ENCODE data around the gene CD69. TPM values are rescaled to one million over a fixed set of nuclear protein-coding genes. Genes with fewer than 3 reads are reported as not detected.
"Not testable (repeated sequence)": the region's sequence is repeated elsewhere in the genome, so short reads cannot be mapped to it uniquely, and the experiment has no call there.

Gene CD69
- total RNA-seq, 2 experiments from 2014 or later = 143 to 152 TPM

- Mint-ChIP-seq H3K27me3 (no peaks in the 10 kb centered on the region), H3K27ac (no peak overlapping the region), H3K9me3 (no peaks in the 10 kb centered on the region), H3K36me3 (peaks cover 3% of the 10 kb centered on the region), H3K4me3 (no peak overlapping the region), H3K4me1 (peaks cover 26% of the 10 kb centered on the region)
- no peak for DNase-seq
Observed at GRCh38 chr12:9725213-9725870, 35.4 kb downstream of the CD69 start.

- Mint-ChIP-seq H3K27ac (no peak overlapping the region), H3K9me3 (no peaks in the 10 kb centered on the region), H3K4me3 (no peak overlapping the region), H3K4me1 (peaks cover 23% of the 10 kb centered on the region), H3K27me3 (no peaks in the 10 kb centered on the region), H3K36me3 (peaks cover 3% of the 10 kb centered on the region)
- no peak for DNase-seq
Observed at GRCh38 chr12:9724023-9724422, 36.7 kb downstream of the CD69 start.

GRCh38 chr12:9721394-9722092 is 39.2 kb downstream of the CD69 start:
- DNase-seq = no peak
- Mint-ChIP-seq H3K27ac (no peak overlapping the region), H3K36me3 (peaks cover 3% of the 10 kb centered on the region), H3K9me3 (no peaks in the 10 kb centered on the region), H3K4me3 (no peak overlapping the region), H3K4me1 (peaks cover 23% of the 10 kb centered on the region), H3K27me3 (no peaks in the 10 kb centered on the region)

- H3K27ac Mint-ChIP-seq = no peak overlapping the region
Observed at GRCh38 chr12:9719790-9720189, 40.9 kb downstream of the CD69 start.

GRCh38 chr12:9718968-9719367 is 41.7 kb downstream of the CD69 start:
- Mint-ChIP-seq H3K9me3 (no peaks in the 10 kb centered on the region), H3K36me3 (peaks cover 3% of the 10 kb centered on the region), H3K27me3 (no peaks in the 10 kb centered on the region), H3K27ac (no peak overlapping the region), H3K4me3 (no peak overlapping the region), H3K4me1 (peaks cover 32% of the 10 kb centered on the region)
- DNase-seq = no peak

More at GRCh38 chr12:9719790-9720189, 40.9 kb downstream of the CD69 start:
- no peak overlapping the region for H3K4me3 Mint-ChIP-seq
- H3K36me3 Mint-ChIP-seq = peaks cover 3% of the 10 kb centered on the region
- H3K4me1 Mint-ChIP-seq = peaks cover 32% of the 10 kb centered on the region
- no peak for DNase-seq
- H3K9me3 Mint-ChIP-seq = no peaks in the 10 kb centered on the region
- no peaks in the 10 kb centered on the region for H3K27me3 Mint-ChIP-seq

GRCh38 chr12:9717070-9717925 is 43.4 kb downstream of the CD69 start:
- Mint-ChIP-seq H3K4me1 (peaks cover 34% of the 10 kb centered on the region), H3K36me3 (peaks cover 1% of the 10 kb centered on the region), H3K27ac (peak overlapping the region; percentile 61), H3K4me3 (no peak overlapping the region), H3K27me3 (no peaks in the 10 kb centered on the region), H3K9me3 (no peaks in the 10 kb centered on the region)
- no peak for DNase-seq

GRCh38 chr12:9713032-9713558 is 47.6 kb downstream of the CD69 start:
- H3K36me3 Mint-ChIP-seq, H3K4me3 Mint-ChIP-seq, DNase-seq, H3K27me3 Mint-ChIP-seq, H3K9me3 Mint-ChIP-seq, H3K27ac Mint-ChIP-seq: not testable (repeated sequence)
- H3K4me1 Mint-ChIP-seq = peaks cover 33% of the 10 kb centered on the region

GRCh38 chr12:9711664-9712063 is 49.0 kb downstream of the CD69 start:
- DNase-seq = no peak
- H3K4me3 Mint-ChIP-seq = no peak overlapping the region
- no peak overlapping the region for H3K27ac Mint-ChIP-seq
- peaks cover 46% of the 10 kb centered on the region for H3K4me1 Mint-ChIP-seq
- no peaks in the 10 kb centered on the region for H3K27me3 Mint-ChIP-seq
- H3K9me3 Mint-ChIP-seq = peaks cover 1% of the 10 kb centered on the region
- H3K36me3 Mint-ChIP-seq = peaks cover 11% of the 10 kb centered on the region

GRCh38 chr12:9710584-9711375 is 49.9 kb downstream of the CD69 start:
- Mint-ChIP-seq H3K9me3 (peaks cover 10% of the 10 kb centered on the region), H3K27me3 (no peaks in the 10 kb centered on the region), H3K27ac (peak overlapping the region; percentile 47), H3K4me1 (peaks cover 47% of the 10 kb centered on the region), H3K4me3 (no peak overlapping the region), H3K36me3 (peaks cover 19% of the 10 kb centered on the region)
- DNase-seq = no peak

- Mint-ChIP-seq H3K27ac (peak overlapping the region; percentile 92), H3K4me1 (peaks cover 50% of the 10 kb centered on the region), H3K4me3 (no peak overlapping the region)
Observed at GRCh38 chr12:9708853-9709252, 51.8 kb downstream of the CD69 start.

GRCh38 chr12:9707864-9708808 is 52.6 kb downstream of the CD69 start:
- peaks cover 23% of the 10 kb centered on the region for H3K9me3 Mint-ChIP-seq
- H3K4me3 Mint-ChIP-seq = peak overlapping the region; percentile 73
- peaks cover 27% of the 10 kb centered on the region for H3K36me3 Mint-ChIP-seq
- peaks cover 46% of the 10 kb centered on the region for H3K4me1 Mint-ChIP-seq
- peak; percentile 61 for DNase-seq
- H3K27ac Mint-ChIP-seq = peak overlapping the region; percentile 92
- H3K27me3 Mint-ChIP-seq = no peaks in the 10 kb centered on the region

More at GRCh38 chr12:9708853-9709252, 51.8 kb downstream of the CD69 start:
- Mint-ChIP-seq H3K9me3 (peaks cover 23% of the 10 kb centered on the region), H3K36me3 (peaks cover 27% of the 10 kb centered on the region), H3K27me3 (no peaks in the 10 kb centered on the region)
- no peak for DNase-seq

GRCh38 chr12:9707356-9707755 is 53.3 kb downstream of the CD69 start:
- no peak for DNase-seq
- Mint-ChIP-seq H3K9me3 (peaks cover 23% of the 10 kb centered on the region), H3K27me3 (no peaks in the 10 kb centered on the region), H3K4me1 (peaks cover 48% of the 10 kb centered on the region), H3K4me3 (peak overlapping the region; percentile 73), H3K36me3 (peaks cover 28% of the 10 kb centered on the region), H3K27ac (peak overlapping the region; percentile 92)

- Mint-ChIP-seq H3K36me3 (peaks cover 30% of the 10 kb centered on the region), H3K27me3 (no peaks in the 10 kb centered on the region), H3K4me3 (no peak overlapping the region), H3K4me1 (peaks cover 58% of the 10 kb centered on the region), H3K27ac (peak overlapping the region; percentile 65), H3K9me3 (peaks cover 23% of the 10 kb centered on the region)
- DNase-seq = no peak
Observed at GRCh38 chr12:9706086-9706685, 54.5 kb downstream of the CD69 start.
